HG03457 (cell line): ENCODE data around the gene SOX13.
"Not testable (repeated sequence)": the region's sequence is repeated elsewhere in the genome, so short reads cannot be mapped to it uniquely, and the experiment has no call there.

Experiments used
- ATAC-seq: cut with Tn5 transposase; IDR thresholded peaks from one replicate; pipeline ENCODE4 v1.9.1; 2021; ENCODE audit warnings: moderate number of reproducible peaks; ENCODE audit not compliant: unreplicated experiment

Gene SOX13

DNA sequence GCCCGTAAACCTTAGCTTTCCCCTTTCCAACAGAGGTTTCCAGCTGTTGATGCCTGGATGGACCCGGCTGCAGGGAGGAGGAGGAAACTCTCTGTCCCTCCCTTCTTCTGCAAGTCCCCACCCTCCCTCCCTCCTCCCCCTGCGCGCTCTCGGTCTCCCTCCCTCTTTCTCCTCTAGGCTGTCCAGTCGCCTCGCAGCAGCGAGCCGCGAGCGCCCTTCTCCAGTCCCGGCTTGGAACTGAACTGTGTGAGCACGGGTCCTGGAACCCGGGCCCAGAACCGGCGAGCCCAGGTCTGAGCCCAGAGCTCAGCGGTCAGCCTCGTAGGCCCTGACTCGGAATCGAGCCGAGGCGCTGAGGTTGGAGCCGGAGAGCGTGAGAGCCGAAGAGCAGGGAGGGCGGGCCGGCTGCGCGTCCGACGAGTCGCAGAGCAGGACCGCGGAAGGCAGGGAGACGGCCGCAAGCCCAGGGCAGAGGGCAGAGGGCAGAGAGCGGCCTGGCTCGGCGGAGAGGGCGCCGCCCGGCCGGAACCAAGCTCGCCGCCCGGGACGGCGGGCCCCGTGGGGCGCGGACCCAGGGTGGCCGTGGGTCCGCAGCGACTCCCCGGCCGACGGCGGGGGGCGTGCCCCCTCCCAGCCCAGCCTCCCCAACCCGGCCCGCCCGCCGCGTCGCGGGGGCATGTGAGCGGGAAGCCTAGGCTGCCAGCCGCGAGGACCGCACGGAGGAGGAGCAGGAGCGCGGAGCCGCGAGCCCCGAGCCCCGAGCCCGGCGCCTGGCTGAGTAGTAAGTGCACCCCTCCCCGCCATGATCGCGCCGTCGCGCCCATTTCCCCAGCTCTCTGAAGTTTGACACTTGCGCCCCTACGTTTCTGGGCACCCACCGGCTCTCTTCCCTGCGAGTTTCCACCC, at the start of gene SOX13:
Gene SOX13 (plus strand): TSS at position 185 of the 906 bp plus-strand sequence. CDS start 39,801 bp downstream, outside the sequence.
- no peak for ATAC-seq

- ATAC-seq, result no peak
These were observed 46.8 kb upstream of the SOX13 start for GRCh38 chr1:204025917-204026707.

DNA sequence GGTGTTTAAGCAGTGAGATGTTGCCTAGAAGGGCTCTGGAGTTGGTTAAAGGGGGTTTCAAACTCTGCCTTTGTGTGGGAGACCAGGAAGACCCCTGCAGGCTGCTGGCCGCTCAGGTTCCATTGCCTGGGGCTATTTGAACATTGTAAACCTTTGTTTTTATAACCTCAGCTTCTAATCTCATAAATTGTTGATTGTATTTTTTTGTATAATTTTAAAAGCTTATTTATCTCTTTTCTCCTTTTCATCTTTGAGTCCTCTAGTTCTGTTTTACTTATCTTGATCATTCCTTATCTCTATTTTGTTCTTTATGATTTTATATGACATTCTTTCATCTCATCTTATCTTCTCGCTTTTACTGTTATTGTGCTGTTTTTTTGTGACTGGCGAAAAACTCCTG, 45.5 kb upstream of the SOX13 start:
- ATAC-seq, result no peak

- no peak for ATAC-seq
These were observed 43.9 kb upstream of the SOX13 start for GRCh38 chr1:204029016-204029415.

DNA sequence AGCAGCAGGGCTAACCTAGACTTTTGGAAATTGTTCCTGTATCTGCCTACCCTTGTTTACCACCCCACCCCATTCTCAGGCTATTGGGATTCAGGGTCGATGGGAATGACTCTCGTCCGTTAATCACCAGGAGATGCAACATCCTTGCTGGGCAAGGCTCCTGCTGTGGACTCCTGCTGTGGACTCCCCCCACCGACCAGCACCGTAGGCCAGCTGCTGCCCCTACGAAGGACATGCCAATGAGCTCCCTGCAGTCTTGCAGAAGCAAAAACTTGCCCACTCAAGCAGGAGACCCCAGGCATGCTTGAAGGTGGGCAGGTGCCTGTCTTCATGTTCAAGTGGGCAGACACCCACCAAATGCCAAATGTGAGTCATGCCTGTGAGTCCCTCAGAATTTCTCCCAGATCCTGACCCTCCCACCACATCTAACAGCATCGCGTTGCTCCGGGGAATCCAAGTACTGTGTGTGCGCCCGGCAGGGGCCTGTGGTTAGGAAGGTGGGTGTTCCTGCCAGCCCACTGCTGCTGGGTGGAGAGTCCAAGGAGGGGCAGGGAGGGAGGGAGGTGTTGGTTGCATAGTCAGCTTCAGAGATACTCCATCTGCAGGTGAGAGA, 41.7 kb upstream of the SOX13 start:
- ATAC-seq, result no peak

GRCh38 chr1:204032642-204033235, 40.2 kb upstream of the SOX13 start:
- no peak for ATAC-seq

DNA sequence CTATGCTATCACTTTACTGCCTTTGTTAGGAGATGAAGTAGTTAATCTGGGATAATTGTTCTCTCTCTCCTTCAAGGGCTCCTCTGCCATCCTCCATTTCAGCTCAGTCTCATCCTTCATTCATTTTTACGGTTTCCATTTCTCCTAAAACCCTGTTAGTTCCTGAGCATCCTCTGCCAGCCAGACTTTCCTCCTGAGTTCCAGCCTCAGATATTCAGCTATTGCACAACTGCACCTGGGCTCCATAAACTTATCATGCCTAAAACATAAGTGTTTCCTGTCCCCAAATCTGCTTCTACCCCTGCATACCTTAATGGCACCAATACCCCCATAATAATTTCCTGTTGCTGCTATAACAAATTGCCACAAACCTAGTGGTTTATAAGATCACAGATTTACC, 39.6 kb upstream of the SOX13 start:
- no peak for ATAC-seq

GRCh38 chr1:204036882-204037655, 35.8 kb upstream of the SOX13 start:
- ATAC-seq, result no peak

DNA sequence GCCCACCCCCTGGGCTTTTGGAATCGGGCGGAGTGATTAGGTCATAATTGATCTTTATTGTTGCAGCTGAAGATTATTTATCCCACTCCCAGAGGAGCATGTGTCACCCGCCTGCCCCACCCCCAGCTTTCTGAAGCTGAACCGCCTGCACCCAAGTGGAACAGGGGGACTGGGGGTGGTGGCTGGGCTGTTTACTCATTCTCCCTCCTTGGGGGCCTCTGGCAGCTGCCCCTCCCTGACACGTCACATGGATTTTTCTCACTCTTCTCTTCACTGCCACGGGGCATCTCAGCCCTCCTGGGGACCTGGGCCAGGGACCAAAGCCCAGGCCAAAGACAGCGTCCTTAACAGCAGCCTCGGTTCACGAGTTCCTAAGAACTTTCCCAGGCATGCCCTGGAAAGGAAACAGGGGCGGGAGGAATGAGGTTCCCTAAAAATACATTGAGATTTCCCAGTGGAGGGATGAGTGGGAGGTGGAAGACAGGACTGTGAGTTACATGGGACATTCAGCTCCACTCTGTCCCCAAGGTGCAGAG, 31.6 kb upstream of the SOX13 start:
- no peak for ATAC-seq

GRCh38 chr1:204041803-204042505, 31.0 kb upstream of the SOX13 start:
- ATAC-seq, result no peak

- no peak for ATAC-seq
These were observed 30.4 kb upstream of the SOX13 start for GRCh38 chr1:204042516-204042915.

- ATAC-seq, result no peak
These were observed 29.2 kb upstream of the SOX13 start for GRCh38 chr1:204043680-204044079.

GRCh38 chr1:204044448-204044847, 28.5 kb upstream of the SOX13 start:
- no peak for ATAC-seq

GRCh38 chr1:204045430-204045829, 27.5 kb upstream of the SOX13 start:
- no peak for ATAC-seq

GRCh38 chr1:204046346-204046745, 26.6 kb upstream of the SOX13 start:
- ATAC-seq, result no peak

DNA sequence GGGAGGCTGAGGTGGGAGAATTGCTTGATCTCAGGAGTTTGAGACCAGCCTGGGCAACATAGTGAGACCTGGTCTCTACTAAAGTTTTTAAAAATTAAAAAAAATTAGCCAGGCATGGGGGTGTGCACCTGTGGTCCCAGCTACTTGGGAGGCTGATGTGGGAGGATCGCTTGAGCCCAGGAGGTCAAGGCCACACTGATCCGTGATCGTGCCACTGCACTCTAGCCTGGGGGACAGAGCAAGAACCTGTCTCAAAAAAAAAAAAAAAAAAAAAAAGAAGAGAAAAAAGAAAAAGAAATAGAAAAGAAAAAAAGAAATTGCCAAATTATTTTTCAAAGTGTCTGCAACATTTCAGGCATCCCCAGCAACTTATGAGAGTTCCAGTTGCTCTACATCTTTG, 24.1 kb upstream of the SOX13 start:
- not testable (repeated sequence) for ATAC-seq

GRCh38 chr1:204051258-204051657, 21.7 kb upstream of the SOX13 start:
- no peak for ATAC-seq

DNA sequence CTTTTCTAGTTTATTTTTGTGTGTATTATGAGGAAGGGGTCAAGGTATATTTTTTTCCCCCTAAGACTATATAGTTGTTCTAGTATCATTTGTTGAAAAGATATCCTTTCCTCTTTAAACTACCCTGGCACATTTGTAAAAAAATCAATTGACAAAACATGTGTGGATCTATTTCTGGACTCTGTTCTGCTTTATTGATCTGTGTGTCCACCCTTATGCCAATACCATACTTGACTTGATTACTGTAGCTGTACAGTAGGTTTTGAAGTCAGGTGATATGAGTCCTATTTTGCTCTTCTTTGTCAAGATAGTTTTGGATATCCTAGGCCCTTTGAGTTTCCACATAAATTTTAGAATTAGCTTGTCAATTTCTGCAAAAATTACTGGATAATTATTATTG, 21.2 kb upstream of the SOX13 start:
- no peak for ATAC-seq

GRCh38 chr1:204053893-204054292, 19.0 kb upstream of the SOX13 start:
- no peak for ATAC-seq
